Measurements from ENCODE around the gene ALDH1A2. TPM values are rescaled to one million over a fixed set of nuclear protein-coding genes. Genes with fewer than 3 reads are reported as not detected.

The ALDH1A2 gene
- total RNA-seq, 1 experiment from 2014 or later, result 0.98 TPM

DNA sequence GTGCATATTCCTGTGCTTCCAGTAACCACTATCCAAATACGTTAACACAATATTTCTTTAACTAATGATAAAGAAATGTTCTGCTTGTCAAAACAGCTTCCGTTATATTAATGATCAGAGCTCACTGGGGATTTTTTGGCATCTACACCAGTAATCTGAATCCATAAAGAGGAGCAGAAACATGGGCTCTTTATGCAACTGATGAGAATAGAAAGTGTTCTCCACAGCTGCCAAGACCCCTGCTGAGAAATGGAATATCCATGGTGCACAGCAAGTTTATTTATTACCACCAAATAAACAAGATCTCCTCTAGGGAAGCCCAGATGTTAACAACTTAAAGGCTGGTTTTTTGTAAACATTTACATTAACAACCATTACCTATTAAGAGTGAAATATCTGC, 54.5 kb downstream of the ALDH1A2 start:
- intact Hi-C loops (cut with micrococcal nuclease; ENCODE audit: unreplicated experiment), result no loop called here
- POLR2A ChIA-PET, result no interaction called here
- Histone ChIP-seq H3K27me3 (ENCODE audit: control insufficient read depth, insufficient read depth, low read length) (peaks cover 5% of the 10 kb centered on the region), H3K27ac (ENCODE audit: low read length) (no peak overlapping the region), H3K36me3 (ENCODE audit: control insufficient read depth, insufficient read depth, low read length) (no peaks in the 10 kb centered on the region), H3K4me3 (ENCODE audit: low read depth in 2 of 2, low read length in 2 of 2) (no peak overlapping the region), H3K4me1 (ENCODE audit: control insufficient read depth, insufficient read depth, low read length) (no peaks in the 10 kb centered on the region), H3K9me3 (ENCODE audit: control insufficient read depth, insufficient read depth, low read depth, low read length) (no peaks in the 10 kb centered on the region)
- BruUV-seq (replicated peaks), result no TSS peak
- TF ChIP-seq POLR2AphosphoS5 (IDR thresholded peaks at IDR 0.05; ENCODE audit: low read depth, low read length), result no peak
- no peak for TF ChIP-seq SIN3A (IDR thresholded peaks at IDR 0.05; ENCODE audit: borderline replicate concordance, insufficient read depth, low read depth, low read length)
- no peak for TF ChIP-seq TCF7L2 (IDR thresholded peaks at IDR 0.05; ENCODE audit: low read depth, low read length)
- TF ChIP-seq, protein P1, sequence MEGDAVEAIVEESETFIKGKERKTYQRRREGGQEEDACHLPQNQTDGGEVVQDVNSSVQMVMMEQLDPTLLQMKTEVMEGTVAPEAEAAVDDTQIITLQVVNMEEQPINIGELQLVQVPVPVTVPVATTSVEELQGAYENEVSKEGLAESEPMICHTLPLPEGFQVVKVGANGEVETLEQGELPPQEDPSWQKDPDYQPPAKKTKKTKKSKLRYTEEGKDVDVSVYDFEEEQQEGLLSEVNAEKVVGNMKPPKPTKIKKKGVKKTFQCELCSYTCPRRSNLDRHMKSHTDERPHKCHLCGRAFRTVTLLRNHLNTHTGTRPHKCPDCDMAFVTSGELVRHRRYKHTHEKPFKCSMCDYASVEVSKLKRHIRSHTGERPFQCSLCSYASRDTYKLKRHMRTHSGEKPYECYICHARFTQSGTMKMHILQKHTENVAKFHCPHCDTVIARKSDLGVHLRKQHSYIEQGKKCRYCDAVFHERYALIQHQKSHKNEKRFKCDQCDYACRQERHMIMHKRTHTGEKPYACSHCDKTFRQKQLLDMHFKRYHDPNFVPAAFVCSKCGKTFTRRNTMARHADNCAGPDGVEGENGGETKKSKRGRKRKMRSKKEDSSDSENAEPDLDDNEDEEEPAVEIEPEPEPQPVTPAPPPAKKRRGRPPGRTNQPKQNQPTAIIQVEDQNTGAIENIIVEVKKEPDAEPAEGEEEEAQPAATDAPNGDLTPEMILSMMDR (IDR thresholded peaks at IDR 0.05), result no peak
- TF ChIP-seq, protein P2, sequence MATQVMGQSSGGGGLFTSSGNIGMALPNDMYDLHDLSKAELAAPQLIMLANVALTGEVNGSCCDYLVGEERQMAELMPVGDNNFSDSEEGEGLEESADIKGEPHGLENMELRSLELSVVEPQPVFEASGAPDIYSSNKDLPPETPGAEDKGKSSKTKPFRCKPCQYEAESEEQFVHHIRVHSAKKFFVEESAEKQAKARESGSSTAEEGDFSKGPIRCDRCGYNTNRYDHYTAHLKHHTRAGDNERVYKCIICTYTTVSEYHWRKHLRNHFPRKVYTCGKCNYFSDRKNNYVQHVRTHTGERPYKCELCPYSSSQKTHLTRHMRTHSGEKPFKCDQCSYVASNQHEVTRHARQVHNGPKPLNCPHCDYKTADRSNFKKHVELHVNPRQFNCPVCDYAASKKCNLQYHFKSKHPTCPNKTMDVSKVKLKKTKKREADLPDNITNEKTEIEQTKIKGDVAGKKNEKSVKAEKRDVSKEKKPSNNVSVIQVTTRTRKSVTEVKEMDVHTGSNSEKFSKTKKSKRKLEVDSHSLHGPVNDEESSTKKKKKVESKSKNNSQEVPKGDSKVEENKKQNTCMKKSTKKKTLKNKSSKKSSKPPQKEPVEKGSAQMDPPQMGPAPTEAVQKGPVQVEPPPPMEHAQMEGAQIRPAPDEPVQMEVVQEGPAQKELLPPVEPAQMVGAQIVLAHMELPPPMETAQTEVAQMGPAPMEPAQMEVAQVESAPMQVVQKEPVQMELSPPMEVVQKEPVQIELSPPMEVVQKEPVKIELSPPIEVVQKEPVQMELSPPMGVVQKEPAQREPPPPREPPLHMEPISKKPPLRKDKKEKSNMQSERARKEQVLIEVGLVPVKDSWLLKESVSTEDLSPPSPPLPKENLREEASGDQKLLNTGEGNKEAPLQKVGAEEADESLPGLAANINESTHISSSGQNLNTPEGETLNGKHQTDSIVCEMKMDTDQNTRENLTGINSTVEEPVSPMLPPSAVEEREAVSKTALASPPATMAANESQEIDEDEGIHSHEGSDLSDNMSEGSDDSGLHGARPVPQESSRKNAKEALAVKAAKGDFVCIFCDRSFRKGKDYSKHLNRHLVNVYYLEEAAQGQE (IDR thresholded peaks at IDR 0.05; ENCODE audit: insufficient read depth in 1 of 2, low read depth in 2 of 2, low read length in 1 of 2), result no peak
- DNase-seq (ENCODE audit: low read depth, low spot score), result no peak
- ATAC-seq, result no peak
- CTCF ChIA-PET, result no interaction called here
- in situ Hi-C loops (cut with HindIII; ENCODE audit: low pct_unique_long_range_greater_than_20kb, low sequenced_read_pairs), result no loop called here

DNA sequence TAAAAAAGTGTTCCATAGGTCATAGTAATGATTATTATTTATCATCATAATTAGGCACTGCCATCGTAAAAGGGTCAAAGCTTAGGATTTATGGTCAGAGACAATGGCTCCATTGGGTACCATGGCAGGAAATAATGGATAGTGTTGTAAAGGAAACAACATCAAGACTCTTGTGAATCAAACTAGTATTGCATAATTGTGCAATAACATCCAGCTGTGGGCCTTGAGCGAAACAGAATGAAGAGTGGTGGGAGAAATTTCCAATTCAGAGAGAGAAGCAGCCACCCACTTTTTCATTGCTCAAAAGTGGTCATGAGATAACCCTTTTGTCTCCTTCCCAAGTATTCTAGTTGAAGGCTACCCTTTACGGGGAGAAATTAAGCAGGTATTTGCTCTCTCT, 61.7 kb downstream of the ALDH1A2 start:
- no TSS peak for BruUV-seq (replicated peaks)
- in situ Hi-C loops (cut with HindIII; ENCODE audit: low pct_unique_long_range_greater_than_20kb, low sequenced_read_pairs), result no loop called here
- no peak for ATAC-seq
- H3K9me3 ChIP-seq (ENCODE audit: control insufficient read depth, insufficient read depth, low read depth, low read length), result no peaks in the 10 kb centered on the region
- TF ChIP-seq, protein P2 (IDR thresholded peaks at IDR 0.05; ENCODE audit: insufficient read depth in 1 of 2, low read depth in 2 of 2, low read length in 1 of 2), result no peak
- TF ChIP-seq, protein P1 (IDR thresholded peaks at IDR 0.05), result no peak
- TF ChIP-seq SIN3A (IDR thresholded peaks at IDR 0.05; ENCODE audit: borderline replicate concordance, insufficient read depth, low read depth, low read length) (no peak), TCF7L2 (IDR thresholded peaks at IDR 0.05; ENCODE audit: low read depth, low read length) (no peak), POLR2AphosphoS5 (IDR thresholded peaks at IDR 0.05; ENCODE audit: low read depth, low read length) (no peak)
- DNase-seq (ENCODE audit: low read depth, low spot score), result no peak
- H3K27ac ChIP-seq (ENCODE audit: low read length), result no peak overlapping the region
- no peaks in the 10 kb centered on the region for H3K27me3 ChIP-seq (ENCODE audit: control insufficient read depth, insufficient read depth, low read length)
- no peak overlapping the region for H3K4me3 ChIP-seq (ENCODE audit: low read depth in 2 of 2, low read length in 2 of 2)
- no peaks in the 10 kb centered on the region for H3K36me3 ChIP-seq (ENCODE audit: control insufficient read depth, insufficient read depth, low read length)
- H3K4me1 ChIP-seq (ENCODE audit: control insufficient read depth, insufficient read depth, low read length), result no peaks in the 10 kb centered on the region
- ChIA-PET CTCF (no interaction called here), POLR2A (no interaction called here)
- intact Hi-C loops (cut with micrococcal nuclease; ENCODE audit: unreplicated experiment), result no loop called here

Data from Panc1 (cell line).